ENCODE data around the gene CREB3L1. TPM values are rescaled to one million over a fixed set of nuclear protein-coding genes. Genes with fewer than 3 reads are reported as not detected.

CREB3L1 gene
- total RNA-seq, 1 donor from 2014 or later, result 40.9 TPM

- peak overlapping the region; percentile 66 for H3K4me3 ChIP-seq
- H3K27me3 ChIP-seq (ENCODE audit: low read depth), result peaks cover 7% of the 10 kb centered on the region
- H3K27ac ChIP-seq (replicated peaks), result peak overlapping the region; percentile 80
- intact Hi-C loops (cut with micrococcal nuclease), result loop anchor here (10.0 kb wide), 1 partner anchor 51 kb away; no protein-coding TSS in a partner anchor
- peaks cover 46% of the 10 kb centered on the region for H3K4me1 ChIP-seq
- H3K9me3 ChIP-seq (replicated peaks), result no peaks in the 10 kb centered on the region
- no peak for TF ChIP-seq CTCF (IDR thresholded peaks at IDR 0.05; ENCODE audit: borderline replicate concordance)
- no peak for DNase-seq
- no peaks in the 10 kb centered on the region for H3K36me3 ChIP-seq
These were observed 18.6 kb downstream of the CREB3L1 start for GRCh38 chr11:46296059-46296527.

- intact Hi-C loops (cut with micrococcal nuclease), result loop anchor here (10.0 kb wide), 1 partner anchor 52 kb away; no protein-coding TSS in a partner anchor
- Histone ChIP-seq H3K9me3 (replicated peaks) (no peaks in the 10 kb centered on the region), H3K27ac (replicated peaks) (peak overlapping the region; percentile 80), H3K27me3 (ENCODE audit: low read depth) (peaks cover 7% of the 10 kb centered on the region), H3K36me3 (no peaks in the 10 kb centered on the region), H3K4me1 (peaks cover 39% of the 10 kb centered on the region), H3K4me3 (peak overlapping the region; percentile 66)
- peak; percentile 63 for TF ChIP-seq CTCF (IDR thresholded peaks at IDR 0.05; ENCODE audit: borderline replicate concordance)
- peak; percentile 57 for DNase-seq
These were observed 19.3 kb downstream of the CREB3L1 start for GRCh38 chr11:46296528-46297448.

- no peak overlapping the region for H3K4me3 ChIP-seq
- intact Hi-C loops (cut with micrococcal nuclease), result loop anchor here (10.0 kb wide), 1 partner anchor 54 kb away; no protein-coding TSS in a partner anchor
- no peaks in the 10 kb centered on the region for H3K9me3 ChIP-seq (replicated peaks)
- H3K27me3 ChIP-seq (ENCODE audit: low read depth), result peaks cover 7% of the 10 kb centered on the region
- TF ChIP-seq CTCF (IDR thresholded peaks at IDR 0.05; ENCODE audit: borderline replicate concordance), result no peak
- no peak overlapping the region for H3K27ac ChIP-seq (replicated peaks)
- no peak for DNase-seq
- H3K4me1 ChIP-seq, result peaks cover 33% of the 10 kb centered on the region
- H3K36me3 ChIP-seq, result peaks cover 3% of the 10 kb centered on the region
These were observed 21.4 kb downstream of the CREB3L1 start for GRCh38 chr11:46298699-46299433.

- intact Hi-C loops (cut with micrococcal nuclease), result loop anchor here (10.0 kb wide), 1 partner anchor 55 kb away; no protein-coding TSS in a partner anchor
- peaks cover 7% of the 10 kb centered on the region for H3K27me3 ChIP-seq (ENCODE audit: low read depth)
- no peaks in the 10 kb centered on the region for H3K9me3 ChIP-seq (replicated peaks)
These were observed 22.0 kb downstream of the CREB3L1 start for GRCh38 chr11:46299451-46299961.

More at GRCh38 chr11:46299451-46299961, 22.0 kb downstream of the CREB3L1 start:
- no peak overlapping the region for H3K27ac ChIP-seq (replicated peaks)
- peaks cover 3% of the 10 kb centered on the region for H3K36me3 ChIP-seq
- H3K4me1 ChIP-seq, result peaks cover 30% of the 10 kb centered on the region
- H3K4me3 ChIP-seq, result no peak overlapping the region
- no peak for TF ChIP-seq CTCF (IDR thresholded peaks at IDR 0.05; ENCODE audit: borderline replicate concordance)
- no peak for DNase-seq

All from left ventricle myocardium inferior (tissue), 1 donor.